Stimulated activated CD4-positive, alpha-beta T cell treated with anti-CD3 and anti-CD28 coated beads, Interleukin-15, amount 100 ng/mL, for 24 hours (primary cell): ENCODE results near the gene CDC5L.
"Not testable (repeated sequence)": the region's sequence is repeated elsewhere in the genome, so short reads cannot be mapped to it uniquely, and the experiment has no call there.

ENCODE experiments used
- DNase-seq: peaks from one replicate; pipeline ENCODE4 v3.0.0-alpha.2; 2020

Gene CDC5L

GRCh38 chr6:44422531-44422930 is 35.0 kb downstream of the CDC5L start:
- DNase-seq = no peak

DNA sequence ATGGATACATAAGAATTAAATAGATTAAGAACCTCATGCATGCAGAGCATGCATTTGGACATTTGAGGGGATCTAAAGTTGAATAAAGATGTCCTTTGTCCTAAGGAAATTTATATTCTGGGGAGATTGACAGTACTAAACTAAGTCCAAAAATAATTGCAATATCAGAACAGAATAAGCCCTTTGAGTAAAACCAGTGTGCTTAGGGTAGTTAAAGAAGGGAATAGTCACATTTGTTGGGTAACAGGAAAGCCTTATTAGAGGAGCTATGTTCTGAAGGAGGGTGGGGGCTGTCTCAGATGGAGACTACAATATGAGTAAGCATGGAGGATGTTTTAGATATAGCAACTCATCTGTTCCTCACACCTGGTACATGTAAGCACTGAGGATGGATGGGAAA is 35.8 kb downstream of the CDC5L start:
- DNase-seq = no peak

- DNase-seq = no peak
Observed at GRCh38 chr6:44425951-44426350, 38.4 kb downstream of the CDC5L start.

DNA sequence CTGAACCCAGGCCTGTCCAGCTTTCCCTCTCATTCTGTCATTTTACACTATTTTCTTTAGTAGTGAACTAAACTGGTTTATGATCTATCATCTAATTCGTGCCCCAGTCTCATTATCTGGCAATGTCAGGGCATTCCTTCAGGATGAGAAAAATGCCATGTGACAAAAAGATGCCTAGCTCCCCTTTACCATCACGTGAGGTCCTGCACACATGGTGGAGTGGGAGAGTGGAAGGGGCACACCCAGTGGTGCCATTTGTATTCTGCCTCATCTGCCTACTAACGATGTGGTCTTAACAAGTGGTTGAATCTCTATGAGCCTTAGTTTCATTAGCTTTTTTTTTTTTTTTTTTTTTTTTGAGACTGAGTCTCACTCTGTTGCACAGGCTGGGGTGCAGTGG is 41.2 kb downstream of the CDC5L start:
- no peak for DNase-seq

GRCh38 chr6:44430326-44430725 is 42.8 kb downstream of the CDC5L start:
- no peak for DNase-seq

- DNase-seq = peak; percentile 50
Observed at GRCh38 chr6:44431118-44431725, 43.7 kb downstream of the CDC5L start.

- DNase-seq = no peak
Observed at GRCh38 chr6:44432227-44432626, 44.7 kb downstream of the CDC5L start.

DNA sequence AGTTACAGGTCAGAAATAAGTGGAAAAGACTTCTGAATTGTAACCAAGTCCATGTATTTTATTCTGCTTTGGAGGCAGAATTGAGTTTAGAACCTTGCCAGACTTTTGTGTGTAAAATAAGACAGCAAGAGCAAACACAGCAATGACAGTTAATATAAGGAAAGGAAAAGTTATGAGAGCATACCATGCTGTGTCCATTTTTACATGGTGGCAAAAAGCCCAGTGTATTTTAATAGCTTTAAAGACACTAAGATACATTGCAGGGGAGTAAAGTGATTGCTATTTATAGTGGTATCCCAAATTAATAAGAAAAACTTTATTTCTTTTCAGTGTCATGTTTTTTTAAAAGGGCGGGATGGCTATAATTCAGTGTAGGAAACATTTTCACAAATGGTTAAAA is 45.2 kb downstream of the CDC5L start:
- DNase-seq = no peak

DNA sequence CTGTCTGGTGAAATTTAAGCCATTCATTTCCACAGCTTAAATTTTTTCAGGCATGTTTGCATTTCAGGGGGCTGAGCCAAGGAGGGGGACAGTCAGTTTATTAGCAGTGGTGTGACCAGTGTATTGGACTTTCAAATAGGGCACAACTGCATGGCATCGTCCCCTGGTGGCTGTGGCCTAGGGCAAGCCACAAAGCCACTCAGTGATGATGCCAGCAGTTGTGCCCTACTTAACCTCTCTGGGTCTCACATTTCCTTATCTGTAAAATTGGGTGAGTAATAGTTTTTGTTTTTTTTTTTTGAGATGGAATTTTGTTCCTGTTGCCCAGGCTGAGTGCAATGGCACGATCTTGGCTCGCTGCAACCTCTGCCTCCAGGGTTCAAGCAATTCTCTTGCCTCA is 48.0 kb downstream of the CDC5L start:
- no peak for DNase-seq

GRCh38 chr6:44438827-44439226 is 51.3 kb downstream of the CDC5L start:
- DNase-seq = no peak

GRCh38 chr6:44439270-44440045 is 52.0 kb downstream of the CDC5L start:
- DNase-seq = no peak

GRCh38 chr6:44441091-44441855 is 53.8 kb downstream of the CDC5L start:
- no peak for DNase-seq

- DNase-seq = no peak
Observed at GRCh38 chr6:44442236-44442635, 54.7 kb downstream of the CDC5L start.

GRCh38 chr6:44442833-44443444 is 55.4 kb downstream of the CDC5L start:
- no peak for DNase-seq

DNA sequence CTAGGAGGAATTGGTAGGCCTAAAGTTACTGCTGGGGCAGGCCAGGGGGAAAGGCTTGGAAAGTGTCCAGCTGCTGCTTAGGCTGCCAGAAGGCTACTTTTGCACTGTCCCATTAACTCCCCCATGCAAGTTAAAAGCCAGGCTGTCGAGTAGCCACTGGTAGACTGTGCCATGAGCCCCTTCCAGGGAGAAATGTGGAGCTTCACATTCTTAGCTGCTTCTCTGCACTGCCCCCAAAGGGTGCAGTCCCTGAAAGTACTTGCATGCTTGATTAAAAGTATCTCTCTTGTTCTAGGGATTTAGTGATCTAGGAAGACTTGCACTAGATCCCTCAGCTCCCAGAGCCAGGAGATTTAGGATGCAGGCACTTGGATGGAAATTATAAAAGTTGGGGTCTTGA is 57.3 kb downstream of the CDC5L start:
- no peak for DNase-seq

DNA sequence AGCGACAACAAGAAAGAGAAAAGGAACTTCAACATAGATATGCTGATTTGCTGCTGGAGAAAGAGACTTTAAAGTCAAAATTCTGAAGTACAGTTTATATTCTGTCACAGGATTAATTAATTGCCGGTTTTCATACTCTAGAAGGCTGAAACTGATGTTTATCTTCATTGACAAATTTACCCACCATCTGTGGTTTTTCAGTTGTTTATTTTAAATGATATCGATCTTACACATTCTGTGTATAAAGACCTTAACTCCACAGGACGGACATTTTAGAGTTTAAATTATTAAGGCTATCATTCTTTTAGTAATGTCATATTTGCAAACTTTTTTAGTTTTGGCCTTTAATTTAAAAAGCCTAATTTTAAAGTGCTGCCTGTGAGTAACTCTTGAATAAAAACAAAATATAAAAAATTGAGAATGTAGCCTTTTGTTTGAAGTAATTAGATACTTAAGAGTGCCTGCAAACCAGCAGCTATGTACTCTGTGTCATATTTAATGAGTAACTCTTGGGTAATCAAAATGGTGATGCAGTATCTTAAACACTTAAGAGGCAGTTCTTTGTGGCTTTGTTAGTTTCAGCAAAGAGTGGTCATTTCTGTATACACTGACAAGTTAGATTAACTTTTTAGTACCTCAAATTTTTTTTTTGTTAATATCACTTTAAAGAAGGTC is 59.3 kb downstream of the CDC5L start:
- no peak for DNase-seq

DNA sequence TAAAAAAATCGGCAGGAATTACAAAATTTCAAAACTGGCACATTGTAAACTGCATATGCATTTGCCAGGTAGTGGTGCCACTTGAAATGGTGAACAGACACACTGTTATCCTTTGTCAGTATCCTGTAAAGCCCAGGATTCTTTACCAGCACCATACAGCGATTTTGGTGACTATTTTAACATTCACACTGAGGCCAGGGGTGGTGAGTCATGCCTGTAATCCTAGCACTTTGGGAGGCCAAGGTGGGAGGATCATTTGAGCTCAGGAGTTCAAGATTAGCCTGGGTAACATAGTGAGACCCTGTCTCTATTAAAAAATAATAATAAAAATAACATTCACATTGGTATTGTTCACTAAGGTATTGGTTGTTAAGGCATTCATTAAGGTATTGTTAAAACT is 61.7 kb downstream of the CDC5L start:
- DNase-seq = not testable (repeated sequence)

GRCh38 chr6:44451803-44452695 is 64.5 kb downstream of the CDC5L start:
- no peak for DNase-seq

DNA sequence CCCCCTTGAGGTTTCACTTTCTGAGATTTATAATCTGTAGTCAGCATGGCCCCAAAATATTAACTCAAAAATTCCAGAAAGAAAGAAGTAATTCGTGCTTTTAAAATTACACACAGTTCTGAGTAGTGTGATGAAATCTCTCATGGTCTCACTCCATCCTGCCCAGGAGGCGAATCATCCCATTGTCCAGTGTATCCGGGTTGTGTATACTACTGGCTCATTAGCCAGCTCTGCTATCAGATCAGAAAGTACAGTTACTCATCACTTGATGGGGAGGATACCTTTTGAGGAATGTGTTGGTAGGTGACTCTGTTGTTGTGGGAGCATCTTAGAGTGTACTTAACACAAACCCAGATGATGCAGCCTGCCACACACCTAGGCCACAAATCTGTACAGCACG is 65.2 kb downstream of the CDC5L start:
- DNase-seq = no peak

GRCh38 chr6:44453146-44453545 is 65.6 kb downstream of the CDC5L start:
- DNase-seq = no peak

DNA sequence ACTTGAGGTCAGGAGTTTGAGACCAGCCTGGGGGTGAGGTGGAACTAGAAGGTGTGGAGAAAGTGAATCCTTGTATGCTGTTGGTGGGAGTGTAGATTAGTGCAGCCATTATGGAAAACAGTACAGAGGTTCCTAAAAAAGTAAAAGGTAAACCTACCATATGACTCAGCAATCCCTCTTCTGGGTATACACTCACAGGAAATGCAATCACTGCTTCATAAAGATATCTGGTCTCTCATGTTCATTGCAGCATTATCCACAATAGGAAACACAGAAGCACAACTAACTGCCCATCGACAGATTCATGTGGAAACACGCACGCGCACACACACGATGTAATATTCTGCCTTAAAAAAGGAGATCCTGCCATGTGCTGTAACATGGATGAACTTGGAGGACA is 66.7 kb downstream of the CDC5L start:
- DNase-seq = no peak
